Measurements from ENCODE around the gene DNAI1.
A peak's percentile ranks its signal among the peaks of the same experiment; 100 is the strongest.
"Not testable (repeated sequence)": the region's sequence is repeated elsewhere in the genome, so short reads cannot be mapped to it uniquely, and the experiment has no call there.

Gene DNAI1

GRCh38 chr9:34519321-34520020 is 60.9 kb downstream of the DNAI1 start:
- no peak overlapping the region for H3K27ac ChIP-seq (ENCODE audit: low read depth, low read length, severe bottlenecking)
- no peaks in the 10 kb centered on the region for H3K9me3 ChIP-seq (ENCODE audit: control insufficient read depth, low read length)
- no peaks in the 10 kb centered on the region for H3K36me3 ChIP-seq (ENCODE audit: control insufficient read depth, insufficient read depth, low read length)
- peaks cover 5% of the 10 kb centered on the region for H3K4me1 ChIP-seq (ENCODE audit: control insufficient read depth, insufficient read depth, low read length, poor library complexity, severe bottlenecking)
- no peak overlapping the region for H3K4me3 ChIP-seq (ENCODE audit: extremely low read depth, insufficient read depth, low read length, poor library complexity, severe bottlenecking)
- WGBS, 2 experiments (ENCODE audit: insufficient coverage in 2 of 2): 75 to 96% methylated on average over 1 to 2 of the region's 2 CpGs

GRCh38 chr9:34520096-34520495 is 61.5 kb downstream of the DNAI1 start:
- WGBS, 2 experiments (ENCODE audit: insufficient coverage in 2 of 2): 82 to 96% methylated on average over 3 to 4 of the region's 6 CpGs
- peaks cover 5% of the 10 kb centered on the region for H3K4me1 ChIP-seq (ENCODE audit: control insufficient read depth, insufficient read depth, low read length, poor library complexity, severe bottlenecking)

GRCh38 chr9:34520505-34521385 is 62.1 kb downstream of the DNAI1 start:
- WGBS, 2 experiments (ENCODE audit: insufficient coverage in 2 of 2): 93 to 95% methylated on average over 5 of the region's 6 CpGs
- H3K9me3 ChIP-seq (ENCODE audit: control insufficient read depth, low read length): no peaks in the 10 kb centered on the region

More at GRCh38 chr9:34520096-34520495, 61.5 kb downstream of the DNAI1 start:
- Histone ChIP-seq H3K36me3 (ENCODE audit: control insufficient read depth, insufficient read depth, low read length) (no peaks in the 10 kb centered on the region), H3K4me3 (ENCODE audit: extremely low read depth, insufficient read depth, low read length, poor library complexity, severe bottlenecking) (no peak overlapping the region), H3K9me3 (ENCODE audit: control insufficient read depth, low read length) (no peaks in the 10 kb centered on the region), H3K27ac (ENCODE audit: low read depth, low read length, severe bottlenecking) (no peak overlapping the region)

GRCh38 chr9:34521406-34522045 is 62.9 kb downstream of the DNAI1 start:
- H3K4me1 ChIP-seq (ENCODE audit: control insufficient read depth, insufficient read depth, low read length, poor library complexity, severe bottlenecking): peaks cover 5% of the 10 kb centered on the region
- no peaks in the 10 kb centered on the region for H3K9me3 ChIP-seq (ENCODE audit: control insufficient read depth, low read length)
- WGBS, 2 experiments (ENCODE audit: insufficient coverage in 2 of 2): 88 to 96% methylated on average over 7 to 11 of the region's 11 CpGs
- H3K27ac ChIP-seq (ENCODE audit: low read depth, low read length, severe bottlenecking): no peak overlapping the region
- no peaks in the 10 kb centered on the region for H3K36me3 ChIP-seq (ENCODE audit: control insufficient read depth, insufficient read depth, low read length)
- no peak overlapping the region for H3K4me3 ChIP-seq (ENCODE audit: extremely low read depth, insufficient read depth, low read length, poor library complexity, severe bottlenecking)

More at GRCh38 chr9:34520505-34521385, 62.1 kb downstream of the DNAI1 start:
- Histone ChIP-seq H3K27ac (ENCODE audit: low read depth, low read length, severe bottlenecking) (no peak overlapping the region), H3K4me1 (ENCODE audit: control insufficient read depth, insufficient read depth, low read length, poor library complexity, severe bottlenecking) (peaks cover 5% of the 10 kb centered on the region), H3K36me3 (ENCODE audit: control insufficient read depth, insufficient read depth, low read length) (no peaks in the 10 kb centered on the region), H3K4me3 (ENCODE audit: extremely low read depth, insufficient read depth, low read length, poor library complexity, severe bottlenecking) (no peak overlapping the region)

- Histone ChIP-seq H3K36me3 (ENCODE audit: control insufficient read depth, insufficient read depth, low read length) (no peaks in the 10 kb centered on the region), H3K9me3 (ENCODE audit: control insufficient read depth, low read length) (no peaks in the 10 kb centered on the region), H3K27ac (ENCODE audit: low read depth, low read length, severe bottlenecking) (no peak overlapping the region), H3K4me1 (ENCODE audit: control insufficient read depth, insufficient read depth, low read length, poor library complexity, severe bottlenecking) (peaks cover 5% of the 10 kb centered on the region), H3K4me3 (ENCODE audit: extremely low read depth, insufficient read depth, low read length, poor library complexity, severe bottlenecking) (peak overlapping the region; percentile 47)
- WGBS, 2 experiments (ENCODE audit: insufficient coverage in 2 of 2): 14 to 21% methylated on average over 24 to 26 of the region's 31 CpGs
Observed at GRCh38 chr9:34522091-34522887, 63.7 kb downstream of the DNAI1 start.

- Histone ChIP-seq H3K36me3 (ENCODE audit: control insufficient read depth, insufficient read depth, low read length) (no peaks in the 10 kb centered on the region), H3K4me3 (ENCODE audit: extremely low read depth, insufficient read depth, low read length, poor library complexity, severe bottlenecking) (peak within 1 kb of the TSS; percentile 47), H3K4me1 (ENCODE audit: control insufficient read depth, insufficient read depth, low read length, poor library complexity, severe bottlenecking) (peaks cover 5% of the 10 kb centered on the region), H3K9me3 (ENCODE audit: control insufficient read depth, low read length) (no peaks in the 10 kb centered on the region), H3K27ac (ENCODE audit: low read depth, low read length, severe bottlenecking) (no peak within 1 kb of the TSS)
- 11 to 13% methylated on average over 34 to 37 of the region's 63 CpGs for WGBS, 2 experiments (ENCODE audit: insufficient coverage in 2 of 2)
Observed at GRCh38 chr9:34522971-34523797, 64.6 kb downstream of the DNAI1 start, which contains the start of gene ENHO. ENHO (minus strand) TSS chr9:34522990; CDS start chr9:34521695, 1,295 bp downstream.

GRCh38 chr9:34524349-34524748 is 65.7 kb downstream of the DNAI1 start:
- Histone ChIP-seq H3K4me3 (ENCODE audit: extremely low read depth, insufficient read depth, low read length, poor library complexity, severe bottlenecking) (no peak overlapping the region), H3K9me3 (ENCODE audit: control insufficient read depth, low read length) (no peaks in the 10 kb centered on the region)
- 85 to 93% methylated on average over 3 of the region's 3 CpGs for WGBS, 2 experiments (ENCODE audit: insufficient coverage in 2 of 2)

GRCh38 chr9:34526026-34526425 is 67.4 kb downstream of the DNAI1 start:
- peaks cover 5% of the 10 kb centered on the region for H3K4me1 ChIP-seq (ENCODE audit: control insufficient read depth, insufficient read depth, low read length, poor library complexity, severe bottlenecking)
- no peak overlapping the region for H3K27ac ChIP-seq (ENCODE audit: low read depth, low read length, severe bottlenecking)
- H3K4me3 ChIP-seq (ENCODE audit: extremely low read depth, insufficient read depth, low read length, poor library complexity, severe bottlenecking): no peak overlapping the region
- no peaks in the 10 kb centered on the region for H3K9me3 ChIP-seq (ENCODE audit: control insufficient read depth, low read length)
- 71 to 78% methylated on average over 1 to 2 of the region's 2 CpGs for WGBS, 2 experiments (ENCODE audit: insufficient coverage in 2 of 2)
- H3K36me3 ChIP-seq (ENCODE audit: control insufficient read depth, insufficient read depth, low read length): no peaks in the 10 kb centered on the region

More at GRCh38 chr9:34524349-34524748, 65.7 kb downstream of the DNAI1 start:
- H3K4me1 ChIP-seq (ENCODE audit: control insufficient read depth, insufficient read depth, low read length, poor library complexity, severe bottlenecking): peaks cover 5% of the 10 kb centered on the region
- H3K36me3 ChIP-seq (ENCODE audit: control insufficient read depth, insufficient read depth, low read length): no peaks in the 10 kb centered on the region
- H3K27ac ChIP-seq (ENCODE audit: low read depth, low read length, severe bottlenecking): no peak overlapping the region

GRCh38 chr9:34532041-34532440 is 73.4 kb downstream of the DNAI1 start:
- H3K36me3 ChIP-seq (ENCODE audit: control insufficient read depth, insufficient read depth, low read length); H3K4me3 ChIP-seq (ENCODE audit: extremely low read depth, insufficient read depth, low read length, poor library complexity, severe bottlenecking); H3K4me1 ChIP-seq (ENCODE audit: control insufficient read depth, insufficient read depth, low read length, poor library complexity, severe bottlenecking); H3K27ac ChIP-seq (ENCODE audit: low read depth, low read length, severe bottlenecking); H3K9me3 ChIP-seq (ENCODE audit: control insufficient read depth, low read length): not testable (repeated sequence)
- WGBS, 2 experiments (ENCODE audit: insufficient coverage in 2 of 2): 90 to 100% methylated on average over 2 to 5 of the region's 8 CpGs
